ENCODE measurements around the gene GNMT. TPM values are rescaled to one million over a fixed set of nuclear protein-coding genes. Genes with fewer than 3 reads are reported as not detected.
A peak's percentile ranks its signal among the peaks of the same experiment; 100 is the strongest.

Gene GNMT
- total and polyA plus RNA-seq, 9 of the 15 experiments (the other 6 are each of a cell fraction or from before 2014, with no cell fraction given): 0.11 to 0.29 (median 0.15) TPM; not detected in 6

DNA sequence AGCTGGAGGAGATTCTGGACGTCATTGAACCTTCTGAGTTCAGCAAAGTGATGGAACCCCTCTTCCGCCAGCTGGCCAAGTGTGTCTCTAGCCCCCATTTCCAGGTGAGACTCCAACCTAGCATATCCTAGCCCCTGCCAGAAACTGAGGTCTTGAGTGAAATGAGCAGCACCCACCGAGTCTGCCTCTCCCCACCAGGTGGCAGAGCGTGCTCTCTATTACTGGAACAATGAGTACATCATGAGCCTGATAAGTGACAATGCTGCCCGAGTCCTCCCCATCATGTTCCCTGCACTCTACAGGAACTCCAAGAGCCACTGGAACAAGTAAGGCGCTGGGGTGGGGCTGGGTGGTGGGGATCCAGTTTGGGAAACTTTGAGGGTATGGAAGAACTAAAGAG lies 48.6 kb downstream of the GNMT start (continued):
- TF ChIP-seq RCOR1 (IDR thresholded peaks at IDR 0.05; ENCODE audit: borderline replicate concordance in 1 of 2, low read depth in 2 of 2, low read length in 2 of 2) (peak in 1 of 2 experiments; percentile 31; a peak in 1 of 4 replicates), RAD21 (CRISPR knock-in tag; conservative IDR thresholded peaks at IDR 0.05 in 1 of 2, IDR thresholded peaks at IDR 0.05 in 1 of 2) (peak; percentile 70 to 77), ESRRA (IDR thresholded peaks at IDR 0.05; ENCODE audit: borderline replicate concordance, low read depth) (no peak), SRSF1 (IDR thresholded peaks at IDR 0.05; ENCODE audit: low read depth, low read length) (no peak), SAFB2 (IDR thresholded peaks at IDR 0.05; ENCODE audit: borderline replicate concordance, low read depth, low read length, severe bottlenecking) (no peak), TAF15 (IDR thresholded peaks at IDR 0.05; ENCODE audit: low read depth, low read length) (no peak), SMARCB1 (IDR thresholded peaks at IDR 0.05; ENCODE audit: insufficient read length, low read depth) (no peak), JUND (IDR thresholded peaks at IDR 0.05; ENCODE audit: borderline replicate concordance, low read depth, low read length) (peak; percentile 46), JUND (tag; IDR thresholded peaks at IDR 0.05; ENCODE audit: borderline replicate concordance, low read depth, low read length) (no peak), RFX7 (CRISPR knock-in tag; IDR thresholded peaks at IDR 0.05) (no peak)
- TF ChIP-seq, protein P1, sequence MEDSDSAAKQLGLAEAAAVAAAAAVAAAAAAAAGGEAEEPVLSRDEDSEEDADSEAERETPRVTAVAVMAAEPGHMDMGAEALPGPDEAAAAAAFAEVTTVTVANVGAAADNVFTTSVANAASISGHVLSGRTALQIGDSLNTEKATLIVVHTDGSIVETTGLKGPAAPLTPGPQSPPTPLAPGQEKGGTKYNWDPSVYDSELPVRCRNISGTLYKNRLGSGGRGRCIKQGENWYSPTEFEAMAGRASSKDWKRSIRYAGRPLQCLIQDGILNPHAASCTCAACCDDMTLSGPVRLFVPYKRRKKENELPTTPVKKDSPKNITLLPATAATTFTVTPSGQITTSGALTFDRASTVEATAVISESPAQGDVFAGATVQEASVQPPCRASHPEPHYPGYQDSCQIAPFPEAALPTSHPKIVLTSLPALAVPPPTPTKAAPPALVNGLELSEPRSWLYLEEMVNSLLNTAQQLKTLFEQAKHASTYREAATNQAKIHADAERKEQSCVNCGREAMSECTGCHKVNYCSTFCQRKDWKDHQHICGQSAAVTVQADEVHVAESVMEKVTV (CRISPR knock-in tag; IDR thresholded peaks at IDR 0.05): peak; percentile 58
- TF ChIP-seq, protein P2, sequence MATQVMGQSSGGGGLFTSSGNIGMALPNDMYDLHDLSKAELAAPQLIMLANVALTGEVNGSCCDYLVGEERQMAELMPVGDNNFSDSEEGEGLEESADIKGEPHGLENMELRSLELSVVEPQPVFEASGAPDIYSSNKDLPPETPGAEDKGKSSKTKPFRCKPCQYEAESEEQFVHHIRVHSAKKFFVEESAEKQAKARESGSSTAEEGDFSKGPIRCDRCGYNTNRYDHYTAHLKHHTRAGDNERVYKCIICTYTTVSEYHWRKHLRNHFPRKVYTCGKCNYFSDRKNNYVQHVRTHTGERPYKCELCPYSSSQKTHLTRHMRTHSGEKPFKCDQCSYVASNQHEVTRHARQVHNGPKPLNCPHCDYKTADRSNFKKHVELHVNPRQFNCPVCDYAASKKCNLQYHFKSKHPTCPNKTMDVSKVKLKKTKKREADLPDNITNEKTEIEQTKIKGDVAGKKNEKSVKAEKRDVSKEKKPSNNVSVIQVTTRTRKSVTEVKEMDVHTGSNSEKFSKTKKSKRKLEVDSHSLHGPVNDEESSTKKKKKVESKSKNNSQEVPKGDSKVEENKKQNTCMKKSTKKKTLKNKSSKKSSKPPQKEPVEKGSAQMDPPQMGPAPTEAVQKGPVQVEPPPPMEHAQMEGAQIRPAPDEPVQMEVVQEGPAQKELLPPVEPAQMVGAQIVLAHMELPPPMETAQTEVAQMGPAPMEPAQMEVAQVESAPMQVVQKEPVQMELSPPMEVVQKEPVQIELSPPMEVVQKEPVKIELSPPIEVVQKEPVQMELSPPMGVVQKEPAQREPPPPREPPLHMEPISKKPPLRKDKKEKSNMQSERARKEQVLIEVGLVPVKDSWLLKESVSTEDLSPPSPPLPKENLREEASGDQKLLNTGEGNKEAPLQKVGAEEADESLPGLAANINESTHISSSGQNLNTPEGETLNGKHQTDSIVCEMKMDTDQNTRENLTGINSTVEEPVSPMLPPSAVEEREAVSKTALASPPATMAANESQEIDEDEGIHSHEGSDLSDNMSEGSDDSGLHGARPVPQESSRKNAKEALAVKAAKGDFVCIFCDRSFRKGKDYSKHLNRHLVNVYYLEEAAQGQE (IDR thresholded peaks at IDR 0.05; ENCODE audit: borderline replicate concordance): peak; percentile 68
- TF ChIP-seq, protein P2 (CRISPR knock-in tag; IDR thresholded peaks at IDR 0.05; ENCODE audit: low read depth): no peak
- TF ChIP-seq, protein P3, sequence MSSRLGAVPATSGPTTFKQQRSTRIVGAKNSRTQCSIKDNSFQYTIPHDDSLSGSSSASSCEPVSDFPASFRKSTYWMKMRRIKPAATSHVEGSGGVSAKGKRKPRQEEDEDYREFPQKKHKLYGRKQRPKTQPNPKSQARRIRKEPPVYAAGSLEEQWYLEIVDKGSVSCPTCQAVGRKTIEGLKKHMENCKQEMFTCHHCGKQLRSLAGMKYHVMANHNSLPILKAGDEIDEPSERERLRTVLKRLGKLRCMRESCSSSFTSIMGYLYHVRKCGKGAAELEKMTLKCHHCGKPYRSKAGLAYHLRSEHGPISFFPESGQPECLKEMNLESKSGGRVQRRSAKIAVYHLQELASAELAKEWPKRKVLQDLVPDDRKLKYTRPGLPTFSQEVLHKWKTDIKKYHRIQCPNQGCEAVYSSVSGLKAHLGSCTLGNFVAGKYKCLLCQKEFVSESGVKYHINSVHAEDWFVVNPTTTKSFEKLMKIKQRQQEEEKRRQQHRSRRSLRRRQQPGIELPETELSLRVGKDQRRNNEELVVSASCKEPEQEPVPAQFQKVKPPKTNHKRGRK (tag; IDR thresholded peaks at IDR 0.05): no peak
- TF ChIP-seq, protein P4, sequence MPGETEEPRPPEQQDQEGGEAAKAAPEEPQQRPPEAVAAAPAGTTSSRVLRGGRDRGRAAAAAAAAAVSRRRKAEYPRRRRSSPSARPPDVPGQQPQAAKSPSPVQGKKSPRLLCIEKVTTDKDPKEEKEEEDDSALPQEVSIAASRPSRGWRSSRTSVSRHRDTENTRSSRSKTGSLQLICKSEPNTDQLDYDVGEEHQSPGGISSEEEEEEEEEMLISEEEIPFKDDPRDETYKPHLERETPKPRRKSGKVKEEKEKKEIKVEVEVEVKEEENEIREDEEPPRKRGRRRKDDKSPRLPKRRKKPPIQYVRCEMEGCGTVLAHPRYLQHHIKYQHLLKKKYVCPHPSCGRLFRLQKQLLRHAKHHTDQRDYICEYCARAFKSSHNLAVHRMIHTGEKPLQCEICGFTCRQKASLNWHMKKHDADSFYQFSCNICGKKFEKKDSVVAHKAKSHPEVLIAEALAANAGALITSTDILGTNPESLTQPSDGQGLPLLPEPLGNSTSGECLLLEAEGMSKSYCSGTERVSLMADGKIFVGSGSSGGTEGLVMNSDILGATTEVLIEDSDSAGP (CRISPR knock-in tag; IDR thresholded peaks at IDR 0.05): no peak

Data from K562 (cell line).